IMR-90 (cell line): ENCODE measurements around the gene WBP2. TPM values are rescaled to one million over a fixed set of nuclear protein-coding genes. Genes with fewer than 3 reads are reported as not detected.

ENCODE experiments used
- ATAC-seq: fragments of 200-7000 bp; cut with Tn5 transposase; 2 replicates; pipeline ENCODE4 v1.9.1; 2020; ENCODE audit warnings: low read depth, mild to moderate bottlenecking, moderate library complexity
- BruUV-seq: library from RNA; stranded (reverse); fragments of 400-500 nt; replicated peaks from 2 replicates; lab custom pipeline; 2021; lab: Mats Ljungman, UMichigan
- CTCF ChIA-PET: fragments of 300-600 bp; formaldehyde crosslinking; extraction: SDS; loops from one replicate; lab custom pipeline; 2021; ENCODE audit warnings: antibody characterized with exemption; lab: Yijun Ruan, JAX
- POLR2A ChIA-PET: fragments of 300-600 bp; sonication (Branson Sonifier 250); formaldehyde crosslinking; loops from one replicate; lab custom pipeline; 2022; ENCODE audit warnings: antibody characterized with exemption; ENCODE audit not compliant: unreplicated experiment; lab: Charles Lee
- DNase-seq: peaks from one replicate; pipeline ENCODE4 v3.0.0; 2013
- H2AFZ ChIP-seq: replicated peaks from 2 replicates; pipeline ENCODE3; 2013; ENCODE audit warnings: low read length, mild to moderate bottlenecking; ENCODE audit not compliant: poor library complexity
- H2AK5ac ChIP-seq: 2 replicates; pipeline ENCODE4 v1.6.1; 2013; ENCODE audit warnings: low read depth, low read length, inconsistent platforms
- H2AK9ac ChIP-seq: replicated peaks from 2 replicates; pipeline ENCODE3; 2013; ENCODE audit warnings: mild to moderate bottlenecking, low read depth, low read length, moderate library complexity; ENCODE audit not compliant: poor library complexity
- H2BK120ac ChIP-seq: 2 replicates; pipeline ENCODE4 v1.6.1; 2013; ENCODE audit warnings: low read depth, low read length, inconsistent platforms
- H2BK15ac ChIP-seq: 3 replicates; pipeline ENCODE4 v1.6.1; 2013; ENCODE audit warnings: low read depth, low read length, inconsistent platforms
- H2BK20ac ChIP-seq: 2 replicates; pipeline ENCODE4 v1.6.1; 2013; ENCODE audit warnings: low read depth, mild to moderate bottlenecking, inconsistent platforms, low read length, moderate library complexity
- H2BK5ac ChIP-seq: 2 replicates; pipeline ENCODE4 v1.6.1; 2013; ENCODE audit warnings: mild to moderate bottlenecking, low read depth, low read length, inconsistent platforms; ENCODE audit not compliant: poor library complexity, severe bottlenecking
- H3K14ac ChIP-seq: replicated peaks from 2 replicates; pipeline ENCODE4 v1.6.1; 2013; ENCODE audit warnings: low read depth, low read length, inconsistent platforms
- H3K18ac ChIP-seq: 2 replicates; pipeline ENCODE4 v1.6.1; 2013; ENCODE audit warnings: low read depth, low read length, control low read depth
- H3K23ac ChIP-seq: 2 replicates; pipeline ENCODE4 v1.6.1; 2013; ENCODE audit warnings: low read depth, low read length, inconsistent platforms
- H3K27ac ChIP-seq: 2 replicates; pipeline ENCODE4 v1.5.1; 2013; ENCODE audit warnings: mild to moderate bottlenecking, control low read depth, low read length; ENCODE audit not compliant: insufficient read depth
- H3K27me3 ChIP-seq: 2 replicates; pipeline ENCODE4 v1.6.1; 2013; ENCODE audit warnings: low read length; ENCODE audit not compliant: control insufficient read depth, insufficient read depth
- H3K36me3 ChIP-seq: 2 replicates; pipeline ENCODE4 v1.6.1; 2013; ENCODE audit warnings: low read length, mixed read lengths; ENCODE audit not compliant: control insufficient read depth, insufficient read depth
- H3K4ac ChIP-seq: 2 replicates; pipeline ENCODE4 v1.6.1; 2013; ENCODE audit warnings: low read depth, low read length, inconsistent platforms
- H3K4me1 ChIP-seq: 2 replicates; pipeline ENCODE4 v1.6.1; 2013; ENCODE audit warnings: low read length, mixed read lengths; ENCODE audit not compliant: control insufficient read depth, insufficient read depth
- H3K4me2 ChIP-seq: 2 replicates; pipeline ENCODE4 v1.6.1; 2013; ENCODE audit warnings: low read depth, mild to moderate bottlenecking, control low read depth, low read length, moderate library complexity
- H3K4me3 ChIP-seq: 2 replicates; pipeline ENCODE4 v1.5.1; 2013; ENCODE audit warnings: low read depth, mild to moderate bottlenecking, control low read depth, low read length, moderate library complexity; ENCODE audit not compliant: insufficient read depth
- H3K56ac ChIP-seq: 2 replicates; pipeline ENCODE4 v1.6.1; 2013; ENCODE audit warnings: low read length, inconsistent platforms; ENCODE audit not compliant: insufficient read depth; ENCODE audit errors: extremely low read depth
- H3K79me1 ChIP-seq, 2 experiments: 2 replicates each; pipeline ENCODE4 v1.6.1; 2013; ENCODE audit warnings: low read length in 2 of 2, inconsistent platforms in 1 of 2, low read depth in 1 of 2
- H3K9ac ChIP-seq: 2 replicates; pipeline ENCODE4 v1.6.1; 2013; ENCODE audit warnings: low read depth, low read length, control low read depth
- H3K9me1 ChIP-seq: 2 replicates; pipeline ENCODE4 v1.6.1; 2013; ENCODE audit warnings: low read length, inconsistent platforms; ENCODE audit not compliant: insufficient read depth
- H3K9me3 ChIP-seq: 2 replicates; pipeline ENCODE4 v1.6.1; 2013; ENCODE audit warnings: low read length; ENCODE audit not compliant: control insufficient read depth, insufficient read depth
- H4K20me1 ChIP-seq: 2 replicates; pipeline ENCODE4 v1.6.1; 2013; ENCODE audit warnings: low read length, inconsistent platforms; ENCODE audit not compliant: insufficient read depth
- H4K5ac ChIP-seq: 2 replicates; pipeline ENCODE4 v1.6.1; 2013; ENCODE audit warnings: mild to moderate bottlenecking, low read depth, low read length, control low read depth
- H4K8ac ChIP-seq, 2 experiments: 2 replicates each; pipeline ENCODE4 v1.6.1; 2013; ENCODE audit warnings: low read depth in 2 of 2, low read length in 2 of 2, control low read depth in 1 of 2, inconsistent platforms in 1 of 2
- H4K91ac ChIP-seq: 2 replicates; pipeline ENCODE4 v1.6.1; 2013; ENCODE audit warnings: low read depth, low read length, inconsistent platforms; ENCODE audit not compliant: insufficient read depth
- CHD1 ChIP-seq: IDR thresholded peaks from 2 replicates; pipeline ENCODE4 v1.6.1; 2012; ENCODE audit warnings: low read depth, low read length, improper control_type of control experiment
- FOS ChIP-seq: fragments of 150-350 bp; IDR thresholded peaks from 2 replicates; pipeline ENCODE4 v1.6.1; 2016; ENCODE audit warnings: low read depth, low read length
- MAFK ChIP-seq: IDR thresholded peaks from 2 replicates; pipeline ENCODE4 v1.6.1; 2012; ENCODE audit warnings: low read depth, low read length, improper control_type of control experiment
- MAZ ChIP-seq: IDR thresholded peaks from 2 replicates; pipeline ENCODE4 v1.6.1; 2012; ENCODE audit warnings: low read depth, mild to moderate bottlenecking, low read length, improper control_type of control experiment, moderate library complexity, borderline replicate concordance
- MXI1 ChIP-seq: IDR thresholded peaks from 2 replicates; pipeline ENCODE4 v1.6.1; 2012; ENCODE audit warnings: low read depth, mild to moderate bottlenecking, low read length, moderate library complexity, borderline replicate concordance
- NFE2L2 ChIP-seq: fragments of 150-350 bp; IDR thresholded peaks from 2 replicates; pipeline ENCODE4 v1.6.1; 2016; ENCODE audit warnings: low read depth, mild to moderate bottlenecking, low read length
- POLR2A ChIP-seq: IDR thresholded peaks from 2 replicates; pipeline ENCODE4 v1.6.1; 2012; ENCODE audit warnings: mild to moderate bottlenecking, low read depth, low read length
- RAD21 ChIP-seq: IDR thresholded peaks from 2 replicates; pipeline ENCODE4 v1.6.1; 2012; ENCODE audit warnings: low read length, improper control_type of control experiment
- RCOR1 ChIP-seq: IDR thresholded peaks from 2 replicates; pipeline ENCODE4 v1.6.1; 2012; ENCODE audit warnings: mild to moderate bottlenecking, low read length, improper control_type of control experiment; ENCODE audit not compliant: insufficient replicate concordance
- RFX5 ChIP-seq: IDR thresholded peaks from 2 replicates; pipeline ENCODE4 v1.8.0; 2012; ENCODE audit warnings: low read depth, mild to moderate bottlenecking, low read length, moderate library complexity
- SMC3 ChIP-seq: fragments of 150-350 bp; IDR thresholded peaks from 2 replicates; pipeline ENCODE4 v1.6.1; 2016; ENCODE audit warnings: low read depth, mild to moderate bottlenecking, antibody characterized with exemption, low read length, moderate library complexity
- WGBS, 2 experiments: methylation state at CpG; one replicate each; pipeline versions ENCODE4 v1.1.5 to v1.1.7; 2013; ENCODE audit warnings: missing lambda C conversion rate in 2 of 2; ENCODE audit not compliant: insufficient read length in 1 of 2; ENCODE audit errors: extremely low coverage in 2 of 2; 5-methylcytosine and 5-hydroxymethylcytosine counted together
- dilution Hi-C: fragments of 300-500 bp; cut with HindIII; formaldehyde crosslinking; loops from one replicate; pipeline ENCODE4 v1.14.3; 2018; ENCODE audit warnings: low sequenced_read_pairs; ENCODE audit not compliant: unreplicated experiment
- in situ Hi-C: fragments of 300-500 bp; cut with MboI; formaldehyde crosslinking; loops from 3 replicates; pipeline ENCODE4 v1.14.3; 2019; ENCODE audit warnings: low sequenced_read_pairs, inconsistent platforms, mixed read lengths
- intact Hi-C: fragments of 100-400 bp; cut with micrococcal nuclease; formaldehyde crosslinking; loops from 2 replicates; pipeline ENCODE4 v1.10.0; 2022
- polyA plus RNA-seq, 3 experiments: library from polyadenylated mRNA; depleted of rRNA; stranded (reverse); fragments of >200 nt; gene quantifications; 2 replicates each; pipeline ENCODE4 v1.2.3, GENCODE V29; 2012; ENCODE audit warnings: low replicate concordance in 1 of 3
- total RNA-seq: library from RNA; depleted of rRNA; stranded (reverse); fragments of >200 nt; gene quantifications from 2 replicates; pipeline ENCODE4 v1.2.3, GENCODE V29; 2012
- TF ChIP-seq, protein P1 (sequence below): fragments of 150-350 bp; IDR thresholded peaks from 2 replicates; pipeline ENCODE4 v1.6.1; 2017; ENCODE audit warnings: mild to moderate bottlenecking, antibody characterized with exemption, low read length, low read depth
- TF ChIP-seq, protein P2 (sequence below): conservative IDR thresholded peaks from 2 replicates; pipeline ENCODE4 v1.5.1; 2012; ENCODE audit warnings: mild to moderate bottlenecking, low read depth, low read length, improper control_type of control experiment
- TF ChIP-seq, protein P3 (sequence below): fragments of 150-350 bp; IDR thresholded peaks from 2 replicates; pipeline ENCODE4 v1.6.1; 2016; ENCODE audit warnings: low read depth, mild to moderate bottlenecking, low read length, moderate library complexity, borderline replicate concordance

WBP2 gene
- total and polyA plus RNA-seq, 2 of the 4 experiments (the other 2 are of a cell fraction) = 9.0 to 35.5 TPM

- no peak overlapping the region for H3K4me2 ChIP-seq
- DNase-seq (no peak), ATAC-seq (no peak)
- no TSS peak for BruUV-seq
- H3K23ac ChIP-seq = no peak overlapping the region
- no peak overlapping the region for H3K27ac ChIP-seq
- H3K14ac ChIP-seq = no peak overlapping the region
- H3K36me3 ChIP-seq = peaks cover 30% of the 10 kb centered on the region
- no peak overlapping the region for H4K8ac ChIP-seq
- dilution Hi-C loops (no loop called here), intact Hi-C loops (loop anchor here (10.0 kb wide), 1 partner anchor 172 kb away; the partner anchor contains the start of genes GALR2, SRP68 and ZACN), in situ Hi-C loops (loop anchor here (10.0 kb wide), 1 partner anchor 382 kb away; no protein-coding TSS in a partner anchor)
- POLR2A ChIA-PET = interaction anchor here (0.7 kb wide), 1 partner anchor 114 kb away, joined by 5 read pairs; no protein-coding TSS in a partner anchor
- H2AK9ac ChIP-seq = no peak overlapping the region
- H3K56ac ChIP-seq = no peak overlapping the region
- 100% methylated on average over 2 of the region's 6 CpGs; no CpG with 5 or more reads in 1 of the 2 experiments for WGBS, 2 experiments
- no peak overlapping the region for H3K9ac ChIP-seq
- no peak overlapping the region for H2BK20ac ChIP-seq
- H3K4me3 ChIP-seq = no peak overlapping the region
- H3K79me1 ChIP-seq = peaks cover 10 to 25% of the 10 kb centered on the region in 2 experiments
- 0 out of 2 replicates have a peak, but pooled peaks cover 6% of the 10 kb centered on the region for H3K9me1 ChIP-seq
- no peak overlapping the region for H2BK15ac ChIP-seq
- no peak overlapping the region for H3K18ac ChIP-seq
- no peaks in the 10 kb centered on the region for H4K20me1 ChIP-seq
- TF ChIP-seq, protein P1, sequence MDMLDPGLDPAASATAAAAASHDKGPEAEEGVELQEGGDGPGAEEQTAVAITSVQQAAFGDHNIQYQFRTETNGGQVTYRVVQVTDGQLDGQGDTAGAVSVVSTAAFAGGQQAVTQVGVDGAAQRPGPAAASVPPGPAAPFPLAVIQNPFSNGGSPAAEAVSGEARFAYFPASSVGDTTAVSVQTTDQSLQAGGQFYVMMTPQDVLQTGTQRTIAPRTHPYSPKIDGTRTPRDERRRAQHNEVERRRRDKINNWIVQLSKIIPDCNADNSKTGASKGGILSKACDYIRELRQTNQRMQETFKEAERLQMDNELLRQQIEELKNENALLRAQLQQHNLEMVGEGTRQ = no peak
- TF ChIP-seq, protein P2, sequence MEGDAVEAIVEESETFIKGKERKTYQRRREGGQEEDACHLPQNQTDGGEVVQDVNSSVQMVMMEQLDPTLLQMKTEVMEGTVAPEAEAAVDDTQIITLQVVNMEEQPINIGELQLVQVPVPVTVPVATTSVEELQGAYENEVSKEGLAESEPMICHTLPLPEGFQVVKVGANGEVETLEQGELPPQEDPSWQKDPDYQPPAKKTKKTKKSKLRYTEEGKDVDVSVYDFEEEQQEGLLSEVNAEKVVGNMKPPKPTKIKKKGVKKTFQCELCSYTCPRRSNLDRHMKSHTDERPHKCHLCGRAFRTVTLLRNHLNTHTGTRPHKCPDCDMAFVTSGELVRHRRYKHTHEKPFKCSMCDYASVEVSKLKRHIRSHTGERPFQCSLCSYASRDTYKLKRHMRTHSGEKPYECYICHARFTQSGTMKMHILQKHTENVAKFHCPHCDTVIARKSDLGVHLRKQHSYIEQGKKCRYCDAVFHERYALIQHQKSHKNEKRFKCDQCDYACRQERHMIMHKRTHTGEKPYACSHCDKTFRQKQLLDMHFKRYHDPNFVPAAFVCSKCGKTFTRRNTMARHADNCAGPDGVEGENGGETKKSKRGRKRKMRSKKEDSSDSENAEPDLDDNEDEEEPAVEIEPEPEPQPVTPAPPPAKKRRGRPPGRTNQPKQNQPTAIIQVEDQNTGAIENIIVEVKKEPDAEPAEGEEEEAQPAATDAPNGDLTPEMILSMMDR = no peak
- TF ChIP-seq FOS = no peak
- no peak for TF ChIP-seq POLR2A
- TF ChIP-seq MAZ = no peak
- TF ChIP-seq RCOR1 = no peak
- no peak for TF ChIP-seq RFX5
- no peak for TF ChIP-seq SMC3
- TF ChIP-seq RAD21 = no peak
- TF ChIP-seq NFE2L2 = no peak
- TF ChIP-seq MAFK = no peak
- no peak for TF ChIP-seq MXI1
- TF ChIP-seq, protein P3, sequence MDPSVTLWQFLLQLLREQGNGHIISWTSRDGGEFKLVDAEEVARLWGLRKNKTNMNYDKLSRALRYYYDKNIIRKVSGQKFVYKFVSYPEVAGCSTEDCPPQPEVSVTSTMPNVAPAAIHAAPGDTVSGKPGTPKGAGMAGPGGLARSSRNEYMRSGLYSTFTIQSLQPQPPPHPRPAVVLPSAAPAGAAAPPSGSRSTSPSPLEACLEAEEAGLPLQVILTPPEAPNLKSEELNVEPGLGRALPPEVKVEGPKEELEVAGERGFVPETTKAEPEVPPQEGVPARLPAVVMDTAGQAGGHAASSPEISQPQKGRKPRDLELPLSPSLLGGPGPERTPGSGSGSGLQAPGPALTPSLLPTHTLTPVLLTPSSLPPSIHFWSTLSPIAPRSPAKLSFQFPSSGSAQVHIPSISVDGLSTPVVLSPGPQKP = no peak
- no peak for TF ChIP-seq CHD1
- H2AK5ac ChIP-seq = no peak overlapping the region
- H2BK120ac ChIP-seq = no peak overlapping the region
- no peak overlapping the region for H2BK5ac ChIP-seq
- no peaks in the 10 kb centered on the region for H3K9me3 ChIP-seq
- H4K91ac ChIP-seq = no peak overlapping the region
- H3K4ac ChIP-seq = no peak overlapping the region
- CTCF ChIA-PET = no interaction called here
- H4K5ac ChIP-seq = no peak overlapping the region
- peaks cover 4% of the 10 kb centered on the region for H3K4me1 ChIP-seq
- no peaks in the 10 kb centered on the region for H3K27me3 ChIP-seq
- no peak overlapping the region for H2AFZ ChIP-seq
Measured at GRCh38 chr17:75902406-75902805, 47.3 kb upstream of the WBP2 start.
